HG02571 (cell line): ENCODE measurements around the gene HGD.
"Not testable (repeated sequence)": the region's sequence is repeated elsewhere in the genome, so short reads cannot be mapped to it uniquely, and the experiment has no call there.

Source experiments
- ATAC-seq: cut with Tn5 transposase; IDR thresholded peaks from one replicate; pipeline ENCODE4 v1.9.1; 2021; ENCODE audit warnings: mild to moderate bottlenecking, moderate library complexity; ENCODE audit not compliant: unreplicated experiment

Gene HGD

DNA sequence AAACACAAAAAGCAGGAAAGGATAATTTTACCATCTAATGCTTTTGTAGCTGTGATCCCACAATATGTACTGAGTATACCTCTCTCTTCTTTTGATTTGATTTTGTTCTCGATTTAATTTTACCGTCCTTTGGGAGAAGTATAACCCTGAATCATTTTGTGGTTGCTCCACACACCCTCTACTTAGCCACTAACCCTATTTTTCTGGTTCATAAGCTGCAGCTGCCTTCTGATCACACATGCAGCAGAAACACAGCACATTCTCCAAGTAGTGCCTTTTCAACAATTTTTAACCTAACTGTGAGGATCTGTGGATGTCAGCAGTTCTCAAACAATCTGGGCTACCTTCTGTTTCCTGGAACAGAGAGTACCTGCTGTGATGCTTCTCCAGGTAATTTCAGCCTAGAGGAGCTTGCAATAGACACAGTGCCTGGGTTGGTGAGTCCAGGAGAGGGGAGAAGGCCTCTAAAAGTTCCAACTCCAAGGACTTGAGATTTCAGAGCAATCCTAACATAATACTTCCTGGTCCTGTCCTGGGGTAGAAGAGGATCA is 40.3 kb downstream of the HGD start:
- ATAC-seq: no peak

DNA sequence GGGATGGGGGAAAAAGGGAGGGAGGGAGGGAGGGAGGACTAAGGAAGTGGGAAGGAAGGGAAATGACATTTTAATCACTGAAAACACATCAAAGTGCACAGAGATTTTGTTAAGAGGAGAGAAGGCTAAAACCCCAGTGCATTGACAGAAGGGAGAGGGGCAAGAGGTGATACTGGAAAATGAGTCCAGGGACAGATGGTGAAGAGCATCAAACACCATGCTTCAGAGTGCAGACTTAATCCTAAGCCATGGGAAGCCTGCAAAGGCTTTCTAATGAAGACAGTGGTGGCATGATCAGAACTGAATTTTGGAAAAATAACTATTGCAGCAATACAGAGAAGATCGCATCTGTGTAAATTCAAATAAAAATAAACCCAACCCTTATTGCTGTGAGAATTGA is 41.8 kb downstream of the HGD start:
- ATAC-seq: no peak

DNA sequence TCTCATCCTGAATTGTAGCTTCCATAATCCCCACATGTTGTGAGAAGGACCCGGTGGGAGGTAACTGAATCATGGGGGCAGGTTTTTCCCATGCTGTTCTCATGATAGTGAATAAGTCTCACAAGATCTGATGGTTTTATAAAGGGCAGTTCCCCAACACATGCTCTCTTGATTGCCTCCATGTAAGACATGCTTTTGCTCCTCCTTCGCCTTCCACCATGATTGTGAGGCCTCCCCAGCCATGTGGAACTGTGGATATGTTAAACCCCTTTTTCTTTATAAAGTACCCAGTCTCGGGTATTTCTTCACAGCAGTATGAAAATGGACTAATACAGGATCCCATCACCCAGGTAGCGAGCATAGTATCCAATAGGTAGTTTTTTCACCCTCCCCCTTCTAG is 43.2 kb downstream of the HGD start:
- not testable (repeated sequence) for ATAC-seq

GRCh38 chr3:120637851-120638559 is 44.0 kb downstream of the HGD start:
- no peak for ATAC-seq

DNA sequence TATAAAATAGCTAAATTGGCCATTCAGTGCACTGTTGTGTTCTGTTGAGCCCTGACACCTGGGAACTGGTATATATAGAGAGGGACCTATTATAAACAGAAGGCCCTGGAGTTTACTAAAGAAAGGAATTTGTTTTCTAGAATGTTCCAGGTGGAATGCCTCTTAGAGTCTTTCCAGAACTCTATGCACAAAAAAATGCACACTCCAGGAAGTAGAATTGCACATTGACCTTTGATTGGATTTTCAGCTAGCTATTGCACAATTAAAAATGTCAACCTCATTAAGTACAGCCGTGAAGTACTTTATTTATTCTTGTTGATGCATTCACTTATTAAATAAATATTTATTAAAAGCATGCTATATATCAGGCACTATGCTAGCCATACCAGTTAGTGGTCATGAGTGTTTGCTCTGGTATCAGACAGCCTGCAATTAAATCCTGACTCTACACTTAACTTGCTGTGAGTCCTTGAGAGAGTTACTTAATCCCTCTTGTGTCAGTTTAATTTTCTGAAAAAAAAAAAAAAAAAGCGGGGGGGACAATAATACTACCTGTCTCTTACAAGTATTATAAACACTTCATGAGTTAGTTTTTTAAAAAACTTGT is 45.1 kb downstream of the HGD start:
- ATAC-seq: no peak

DNA sequence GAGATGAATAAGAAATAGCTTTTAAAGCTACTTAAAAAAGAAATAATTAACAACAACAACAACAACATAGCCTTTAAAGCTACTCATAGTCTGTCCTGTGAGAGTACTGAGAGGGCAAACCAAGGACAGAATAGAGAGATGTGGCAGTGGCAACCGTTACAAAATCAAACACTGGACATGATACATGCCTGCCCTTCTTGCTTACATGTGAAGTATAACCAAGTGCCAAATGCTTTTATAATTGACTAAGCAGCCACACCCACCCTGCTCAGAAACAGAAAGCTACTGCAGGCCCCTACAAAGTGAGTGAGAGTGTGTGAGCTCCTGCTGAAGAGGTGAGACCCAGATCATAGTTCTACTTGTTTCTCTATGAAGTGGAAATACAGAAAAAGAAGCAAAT is 47.5 kb downstream of the HGD start:
- ATAC-seq: no peak

DNA sequence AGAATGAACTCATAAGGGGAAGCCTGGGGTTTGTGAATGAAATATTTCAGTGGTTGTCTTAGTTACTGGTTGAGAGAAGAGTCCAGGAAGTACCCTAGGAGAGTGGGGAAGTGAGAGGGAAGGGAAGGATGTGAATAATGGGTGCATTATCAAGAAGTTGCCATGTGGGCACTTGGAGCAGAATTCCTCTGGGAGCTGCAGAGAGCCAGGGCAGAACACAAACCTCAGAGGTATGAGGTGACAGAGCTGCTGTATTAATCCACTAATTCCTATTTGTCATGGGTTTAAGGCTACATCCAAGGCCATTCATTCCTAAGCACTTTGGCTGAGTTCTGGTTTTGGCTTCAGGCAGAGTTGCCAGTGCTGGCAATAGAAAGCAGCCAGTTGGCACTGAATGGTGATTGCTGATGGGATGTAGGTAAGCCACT is 56.9 kb downstream of the HGD start:
- ATAC-seq: no peak

DNA sequence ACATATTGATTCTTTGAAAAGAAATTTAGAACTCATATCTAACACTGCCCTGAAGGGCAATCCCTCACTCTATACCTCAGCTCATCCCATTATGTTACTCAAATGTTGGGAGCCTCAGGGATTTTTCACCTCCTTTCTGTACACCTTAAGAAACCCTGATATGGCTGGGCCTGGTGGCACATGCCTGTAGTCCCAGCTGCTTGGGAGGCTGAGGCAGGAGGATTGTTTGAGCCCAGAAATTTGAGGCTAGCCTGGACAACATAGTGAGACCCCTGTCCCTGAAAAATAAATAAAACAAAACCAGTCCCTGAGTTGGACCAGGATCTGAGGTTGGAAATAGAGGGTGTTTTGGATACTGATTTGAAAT is 58.3 kb downstream of the HGD start:
- ATAC-seq: no peak

DNA sequence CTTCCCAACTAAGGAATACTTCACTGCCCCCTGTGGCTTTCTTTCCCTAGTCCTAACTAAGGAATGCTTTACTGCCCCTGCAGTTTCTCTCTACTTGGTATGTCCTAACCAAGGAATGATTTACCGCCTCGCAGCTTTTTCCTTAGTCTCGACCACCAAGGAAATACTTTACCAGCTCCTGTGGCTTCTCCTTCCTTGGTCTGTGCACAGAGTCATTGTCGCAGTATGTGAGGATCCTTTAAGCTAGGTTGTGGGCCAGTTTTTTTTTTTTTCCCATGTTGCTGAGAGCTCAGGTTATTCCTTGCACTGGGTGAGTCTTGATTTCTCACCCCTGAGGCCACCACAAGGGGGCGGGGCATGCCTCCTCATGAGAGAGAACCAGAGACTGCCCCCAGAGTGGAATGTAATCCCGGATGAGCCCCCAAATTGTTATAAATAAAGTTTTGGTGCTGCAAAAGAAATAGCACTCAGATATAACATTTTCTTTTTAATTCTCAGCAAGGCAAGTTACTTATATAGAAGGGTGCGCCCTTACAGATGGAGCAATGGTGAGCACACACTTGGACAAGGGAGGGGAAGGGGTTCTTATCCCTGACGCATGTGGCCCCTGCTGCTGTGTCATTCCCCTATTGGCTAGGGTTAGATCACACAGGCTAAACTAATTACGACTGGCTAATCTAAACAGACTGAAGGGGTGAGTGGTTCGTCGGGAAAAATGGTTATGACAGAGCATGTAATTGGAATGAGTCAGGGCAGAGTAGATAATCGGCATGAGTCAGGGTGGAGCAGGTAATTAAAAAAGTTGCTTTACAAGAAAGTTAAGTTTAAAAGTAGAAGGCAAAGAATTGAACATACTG is 58.9 kb downstream of the HGD start:
- no peak for ATAC-seq

- ATAC-seq: no peak
Measured at GRCh38 chr3:120622457-120622856, 59.6 kb downstream of the HGD start.

DNA sequence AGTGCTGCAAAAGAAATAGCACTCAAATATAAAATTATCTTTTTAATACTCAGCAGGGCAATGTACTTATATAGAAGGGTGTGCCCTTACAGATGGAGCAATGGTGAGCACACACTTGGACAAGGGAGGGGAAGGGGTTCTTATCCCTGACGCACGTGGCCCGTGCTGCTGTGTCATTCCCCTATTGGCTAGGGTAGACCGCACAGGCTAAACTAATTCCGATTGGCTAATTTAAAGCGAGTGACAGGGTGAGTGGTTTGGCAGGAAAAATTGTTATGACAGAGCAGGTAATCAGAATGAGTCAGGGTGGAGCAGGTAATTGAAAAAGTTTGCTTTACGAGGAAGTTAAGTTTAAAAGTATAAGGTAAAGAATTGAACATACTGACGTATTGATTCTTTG is 65.3 kb downstream of the HGD start:
- ATAC-seq: not testable (repeated sequence)

DNA sequence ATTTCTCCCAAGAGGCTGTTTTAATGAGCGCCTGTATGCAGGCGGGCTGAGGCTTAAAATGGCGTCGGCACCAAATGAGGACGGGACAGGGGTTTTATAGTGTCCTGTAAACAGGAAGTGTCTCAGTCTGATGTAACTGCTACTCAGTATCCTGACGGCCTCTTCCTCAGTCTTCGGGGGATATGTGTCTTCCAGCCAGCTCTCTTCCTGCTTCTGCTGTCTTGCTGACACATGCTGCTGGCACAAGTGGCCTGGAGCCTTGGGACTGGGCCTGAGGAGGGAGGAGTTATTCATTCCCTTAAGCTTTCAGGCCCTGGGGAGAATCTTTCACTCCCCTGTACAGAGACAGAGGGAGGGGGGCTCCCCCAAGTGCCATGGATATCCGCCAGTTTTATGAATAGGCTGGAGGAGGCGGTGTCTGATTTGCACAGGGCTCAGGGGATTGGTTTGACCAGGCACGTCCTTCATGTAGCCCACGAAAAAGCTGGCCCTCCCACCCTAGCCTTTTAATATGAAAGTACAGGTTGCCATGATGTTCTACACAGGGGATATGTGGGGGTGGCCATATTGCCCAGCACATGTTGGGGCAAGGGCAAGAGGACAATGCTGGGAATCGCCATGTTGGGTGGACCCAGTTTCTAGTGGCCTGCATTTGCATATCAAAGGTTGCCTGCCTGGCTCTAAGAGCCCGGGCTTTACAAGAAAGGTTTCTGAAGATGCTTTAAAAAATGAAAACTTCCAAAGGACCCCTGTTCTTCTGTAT is 66.0 kb downstream of the HGD start:
- no peak for ATAC-seq

- ATAC-seq: no peak
Measured at GRCh38 chr3:120614765-120615164, 67.3 kb downstream of the HGD start.

DNA sequence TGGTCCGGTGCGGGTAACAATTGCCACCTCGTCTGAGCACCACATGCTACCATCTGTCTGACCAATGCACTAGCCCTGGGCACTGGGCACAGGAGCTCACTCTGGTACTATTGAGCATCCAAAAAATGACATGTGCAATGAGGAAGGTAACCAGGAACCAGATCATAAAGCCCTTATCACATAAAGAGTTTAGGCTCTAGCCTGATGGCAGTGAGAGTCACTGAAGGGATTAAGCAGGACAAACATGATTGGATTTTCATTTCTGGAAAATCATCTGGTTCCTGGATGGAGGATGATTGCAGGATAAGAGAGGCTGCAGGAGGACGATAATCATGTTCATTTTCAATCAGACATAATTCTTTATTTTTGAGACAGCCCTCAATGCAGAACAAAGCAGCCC is 73.5 kb downstream of the HGD start:
- no peak for ATAC-seq

- ATAC-seq: no peak
Measured at GRCh38 chr3:120604784-120605183, 77.3 kb downstream of the HGD start.

GRCh38 chr3:120604382-120604781 is 77.7 kb downstream of the HGD start:
- no peak for ATAC-seq

- no peak for ATAC-seq
Measured at GRCh38 chr3:120602682-120603081, 79.4 kb downstream of the HGD start.

GRCh38 chr3:120601554-120601953 is 80.5 kb downstream of the HGD start:
- no peak for ATAC-seq

GRCh38 chr3:120599211-120599610 is 82.8 kb downstream of the HGD start:
- no peak for ATAC-seq

DNA sequence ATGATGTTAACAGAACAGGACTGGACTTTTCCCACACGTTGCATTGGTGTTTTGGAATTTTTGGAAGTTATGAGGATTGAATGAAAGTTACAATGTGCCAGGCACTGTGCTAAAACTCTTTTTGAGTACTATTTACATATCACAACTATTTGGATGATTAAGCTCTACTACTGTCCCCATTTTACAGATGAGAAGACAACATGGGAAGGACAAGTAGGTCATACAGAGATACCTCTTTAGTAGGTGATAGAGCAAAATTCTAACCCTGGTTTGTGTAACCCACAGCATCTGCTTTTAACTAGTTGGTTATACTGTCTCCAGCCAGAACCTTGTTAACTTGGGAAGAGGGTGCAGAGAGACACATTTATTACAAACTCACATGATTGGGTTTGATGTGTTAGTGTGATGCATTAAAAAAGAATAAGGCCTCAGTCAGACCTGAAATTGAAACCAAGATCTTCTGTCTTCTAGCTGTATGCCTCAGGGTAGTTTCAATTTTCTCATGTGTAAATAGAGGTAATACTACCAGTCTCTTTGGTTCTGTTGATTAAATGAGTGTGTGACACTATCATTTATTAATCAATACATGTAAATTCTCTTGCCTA is 84.5 kb downstream of the HGD start:
- ATAC-seq: no peak

DNA sequence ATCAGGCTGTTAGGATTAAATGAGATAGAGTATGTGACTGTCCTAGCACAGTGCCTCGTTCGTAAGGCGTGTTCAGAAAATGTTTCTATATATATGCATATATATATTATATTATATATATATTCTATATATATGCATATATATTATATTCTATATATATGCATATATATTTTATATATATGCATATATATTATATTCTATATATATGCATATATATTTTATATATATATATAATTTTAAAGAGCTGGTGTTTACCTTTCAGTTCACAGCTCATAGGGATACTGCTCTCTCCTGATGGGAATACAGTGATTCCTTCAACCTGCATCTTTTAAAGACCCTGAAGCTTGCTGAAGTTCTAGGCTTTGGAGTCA is 85.2 kb downstream of the HGD start:
- no peak for ATAC-seq
